ENCODE data around the gene C9orf78. TPM values are rescaled to one million over a fixed set of nuclear protein-coding genes. Genes with fewer than 3 reads are reported as not detected.

The C9orf78 gene
- total RNA-seq, 1 experiment from 2014 or later: 37.5 TPM

- Histone ChIP-seq H3K9ac (ENCODE audit: extremely low read depth, insufficient read length, low read length) (no peak overlapping the region), H2BK12ac (ENCODE audit: insufficient read length, low read depth, low read length) (no peak overlapping the region), H2BK120ac (ENCODE audit: low read depth, low read length, poor library complexity, severe bottlenecking) (no peak overlapping the region), H2BK15ac (ENCODE audit: low read depth, low read length) (no peak overlapping the region), H3K23me2 (ENCODE audit: insufficient read length, low read depth, low read length, poor library complexity, severe bottlenecking) (no peaks in the 10 kb centered on the region), H3K18ac (ENCODE audit: insufficient read length, low read depth, low read length) (no peak overlapping the region), H2AK5ac (ENCODE audit: insufficient read length, low read length) (no peak overlapping the region), H3K4ac (ENCODE audit: low read depth, low read length) (no peak overlapping the region), H3T11ph (ENCODE audit: low read length) (no peak overlapping the region), H3K56ac (ENCODE audit: insufficient read length, low read depth, low read length) (no peak overlapping the region), H3K79me1 (ENCODE audit: insufficient read depth, low read depth, low read length, poor library complexity, severe bottlenecking) (no peaks in the 10 kb centered on the region), H3K27ac (ENCODE audit: insufficient read length, low read depth, low read length) (no peak overlapping the region), H4K5ac (ENCODE audit: insufficient read length, low read depth, low read length) (no peak overlapping the region), H3K14ac (ENCODE audit: insufficient read depth, low read length) (no peak overlapping the region), H3K9me3 (ENCODE audit: control insufficient read depth, low read depth, low read length) (no peaks in the 10 kb centered on the region), H3K4me2 (ENCODE audit: insufficient read depth, insufficient read length, low read length) (no peak overlapping the region), H2AFZ (ENCODE audit: low read length) (no peak overlapping the region), H4K20me1 (ENCODE audit: control insufficient read depth, insufficient read depth, insufficient read length) (peaks cover 2% of the 10 kb centered on the region), H3K79me2 (ENCODE audit: insufficient read depth, low read length) (no peaks in the 10 kb centered on the region), H2BK20ac (ENCODE audit: low read depth, low read length, poor library complexity, severe bottlenecking) (no peak overlapping the region), H4K91ac (ENCODE audit: insufficient read length, low read depth, low read length) (no peak overlapping the region), H4K8ac (replicated peaks; ENCODE audit: insufficient read length, low read depth, low read length) (no peak overlapping the region), H2BK5ac (ENCODE audit: insufficient read length, low read length) (no peak overlapping the region), H3K23ac (ENCODE audit: insufficient read length, low read depth, low read length) (no peak overlapping the region), H3K27me3 (ENCODE audit: insufficient read depth, low read length) (no peaks in the 10 kb centered on the region), H3K4me1 (ENCODE audit: insufficient read depth, low read length) (no peaks in the 10 kb centered on the region)
- WGBS (ENCODE audit: extremely low coverage, insufficient read length, low lambda C conversion rate): no CpG with 5 or more reads among the region's 11 CpGs
- DNase-seq: no peak
- Mint-ChIP-seq H3K27ac (no peak overlapping the region), H3K9me3 (no peaks in the 10 kb centered on the region), H3K36me3 (ENCODE audit: insufficient read depth in 1 of 3, low read depth in 3 of 3) (no peaks in the 10 kb centered on the region), H3K4me3 (no peak overlapping the region; a peak in 1 of 5 replicates), H3K27me3 (ENCODE audit: low read depth) (peaks cover 21% of the 10 kb centered on the region), H3K4me1 (peaks cover 10 to 12% of the 10 kb centered on the region in 2 experiments)
- TF ChIP-seq CTCF (conservative IDR thresholded peaks at IDR 0.05): no peak
Measured at GRCh38 chr9:129777769-129778130, 57.3 kb downstream of the C9orf78 start.

Small RNA genes within 50 kb of the gene (microRNA-seq; reads per million reads assigned to microRNA genes)
- gene MIR6855 (ENCODE audit: borderline microRNAs expressed): not detected

Other genes starting within 250 kb of the C9orf78 start
- gene C9orf50, start 214.2 kb downstream of the C9orf78 start, total RNA-seq (2021): not detected in 2 replicates
- 57.9 and 63.3 TPM in 2 replicates for gene NTMT1, start 209.1 kb downstream of the C9orf78 start, total RNA-seq (2021)
- 21.0 and 21.6 TPM in 2 replicates for gene ASB6, start 193.1 kb downstream of the C9orf78 start, total RNA-seq (2021)
- gene PRRX2, start 169.6 kb downstream of the C9orf78 start, total RNA-seq (2021): 3.9 and 4.2 TPM in 2 replicates
- 1.6 and 2.4 TPM in 2 replicates for gene PTGES, start 82.2 kb downstream of the C9orf78 start, total RNA-seq (2021)
- 18.1 and 18.7 TPM in 2 replicates for gene TOR1B, start 32.1 kb downstream of the C9orf78 start, total RNA-seq (2021)
- gene TOR1A, start 11.1 kb downstream of the C9orf78 start, total RNA-seq (2021): 57.0 and 60.1 TPM in 2 replicates
- 17.3 and 20.9 TPM in 2 replicates for gene USP20, start 183 bp upstream of the C9orf78 start, total RNA-seq (2021)
- 35.9 and 36.5 TPM in 2 replicates for gene FNBP1, start 207.9 kb upstream of the C9orf78 start, total RNA-seq (2021)
- gene GPR107, start 218.6 kb upstream of the C9orf78 start, total RNA-seq (2021): 38.0 and 38.6 TPM in 2 replicates